Forelimb muscle (tissue), 1 donor: ENCODE data around the gene NUDT1. TPM values are rescaled to one million over a fixed set of nuclear protein-coding genes. Genes with fewer than 3 reads are reported as not detected.

Experiments used
- DNase-seq: peaks from one replicate; pipeline ENCODE4 v3.0.0-alpha.2; 2013; ENCODE audit warnings: low read depth
- polyA plus RNA-seq: library from polyadenylated mRNA; unstranded; fragments of 120-200 nt; gene quantifications from one replicate; pipeline ENCODE4 v1.2.1, GENCODE V29; 2013; ENCODE audit not compliant: insufficient read length

The NUDT1 gene
- polyA plus RNA-seq, 1 donor = 16.8 TPM

DNA sequence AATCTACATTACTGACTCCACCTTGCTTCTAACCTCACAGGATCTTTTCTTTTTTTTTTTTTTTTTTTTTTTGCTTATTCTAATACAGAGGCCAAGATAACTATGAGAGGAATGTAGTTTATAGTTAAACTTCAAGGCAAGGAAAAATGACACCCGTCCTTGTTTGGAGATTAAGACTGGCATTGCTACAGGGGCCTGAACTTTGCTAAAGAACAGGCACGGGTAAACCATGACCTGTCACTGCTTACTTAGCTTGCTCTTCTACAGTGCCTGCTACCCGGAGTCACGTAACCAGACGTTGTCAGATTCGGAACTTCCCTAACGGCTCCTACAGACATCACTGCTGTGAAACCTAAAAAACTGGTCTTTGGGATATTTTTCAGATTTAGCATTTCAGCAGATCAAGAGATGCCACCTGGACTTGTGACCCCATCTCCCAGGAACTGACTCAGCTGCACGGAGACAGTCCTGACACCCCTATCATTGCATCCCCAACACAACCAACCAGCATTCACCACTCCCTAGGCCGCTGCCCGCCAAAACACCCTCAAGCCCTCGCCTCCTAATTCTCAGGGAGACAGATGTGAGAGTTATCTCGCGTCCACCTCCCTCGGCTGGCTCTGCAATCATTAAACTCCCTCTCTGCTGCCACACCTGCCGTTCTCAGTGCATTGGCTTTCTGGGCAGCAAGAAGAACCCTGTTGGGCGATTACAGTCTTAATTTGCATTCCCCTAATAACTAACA lies 36.8 kb upstream of the NUDT1 start:
- no peak for DNase-seq

DNA sequence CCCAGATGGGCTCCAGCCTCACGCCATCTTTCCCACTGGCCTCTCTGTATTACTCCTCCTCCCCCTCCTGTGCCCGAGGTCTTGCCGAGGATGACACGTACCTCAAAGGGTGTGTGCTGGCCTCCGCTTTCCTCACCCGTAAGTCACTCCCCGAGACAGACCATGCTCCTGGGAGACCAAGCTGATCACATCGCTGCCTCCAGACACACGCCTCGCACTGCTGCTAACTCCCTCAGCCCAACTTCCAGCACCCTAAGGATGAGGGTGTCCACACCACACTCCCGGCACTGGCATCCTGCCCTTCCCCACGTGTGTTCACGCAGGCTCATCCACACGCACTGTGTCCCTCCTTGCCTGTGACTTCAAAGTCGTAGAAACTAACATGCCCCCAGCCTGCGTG lies 33.3 kb upstream of the NUDT1 start:
- no peak for DNase-seq

DNA sequence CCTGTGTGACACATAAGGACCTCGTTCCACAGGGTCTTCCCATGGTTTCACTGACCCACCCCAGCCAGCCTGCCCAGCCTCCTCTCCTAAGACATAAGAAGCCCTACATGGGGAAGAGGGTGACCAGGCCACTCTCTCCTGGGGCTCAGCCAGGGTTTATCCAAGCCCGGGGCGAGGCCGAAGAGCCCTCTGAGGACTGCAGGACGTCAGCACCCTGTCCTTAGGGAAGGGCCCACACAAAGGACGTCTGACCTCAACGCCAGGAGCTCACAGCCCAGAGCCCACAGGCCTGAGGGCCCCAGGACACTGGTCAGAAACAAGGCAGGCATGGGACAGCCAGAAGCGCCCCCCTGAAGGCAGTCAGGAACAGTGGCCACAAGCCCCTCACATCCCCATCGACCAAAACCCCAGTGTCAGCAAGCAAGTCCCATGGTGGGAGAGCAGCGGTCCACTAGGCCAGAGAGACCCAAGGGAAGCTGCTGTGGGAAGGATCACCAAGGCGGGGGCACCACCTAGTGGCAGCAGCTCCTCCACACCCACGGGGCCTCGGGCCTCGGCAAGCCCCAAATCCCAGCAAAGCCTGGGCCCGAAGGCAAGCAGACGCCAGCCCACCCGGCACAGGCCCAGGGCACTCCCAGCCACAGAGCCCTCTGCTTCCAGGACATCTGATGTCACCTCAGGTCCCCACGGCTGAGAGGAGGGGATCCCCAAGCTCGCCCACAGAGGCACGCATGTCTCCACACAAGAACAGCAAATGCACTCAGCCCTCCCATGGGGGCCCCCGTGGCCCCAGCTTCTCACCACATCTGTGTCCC lies 32.7 kb upstream of the NUDT1 start:
- peak; percentile 17 for DNase-seq

DNA sequence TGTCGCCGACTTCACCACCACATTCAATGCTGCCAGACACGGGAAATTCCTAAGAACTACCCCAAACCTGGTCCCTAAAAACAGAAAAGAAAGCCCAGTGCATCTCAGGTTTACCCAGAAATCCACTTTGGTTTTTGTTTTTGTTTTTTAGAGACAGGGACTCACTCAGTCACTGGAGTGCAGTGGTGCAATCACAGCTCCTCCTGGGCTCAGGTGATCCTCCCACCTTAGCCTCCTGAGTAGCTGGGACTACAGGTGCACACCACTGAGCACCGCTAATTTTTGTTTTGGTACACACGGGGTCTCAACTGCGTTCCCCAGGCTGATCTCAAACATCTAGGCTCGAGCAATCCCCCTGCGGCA lies 32.1 kb upstream of the NUDT1 start:
- DNase-seq = no peak

DNA sequence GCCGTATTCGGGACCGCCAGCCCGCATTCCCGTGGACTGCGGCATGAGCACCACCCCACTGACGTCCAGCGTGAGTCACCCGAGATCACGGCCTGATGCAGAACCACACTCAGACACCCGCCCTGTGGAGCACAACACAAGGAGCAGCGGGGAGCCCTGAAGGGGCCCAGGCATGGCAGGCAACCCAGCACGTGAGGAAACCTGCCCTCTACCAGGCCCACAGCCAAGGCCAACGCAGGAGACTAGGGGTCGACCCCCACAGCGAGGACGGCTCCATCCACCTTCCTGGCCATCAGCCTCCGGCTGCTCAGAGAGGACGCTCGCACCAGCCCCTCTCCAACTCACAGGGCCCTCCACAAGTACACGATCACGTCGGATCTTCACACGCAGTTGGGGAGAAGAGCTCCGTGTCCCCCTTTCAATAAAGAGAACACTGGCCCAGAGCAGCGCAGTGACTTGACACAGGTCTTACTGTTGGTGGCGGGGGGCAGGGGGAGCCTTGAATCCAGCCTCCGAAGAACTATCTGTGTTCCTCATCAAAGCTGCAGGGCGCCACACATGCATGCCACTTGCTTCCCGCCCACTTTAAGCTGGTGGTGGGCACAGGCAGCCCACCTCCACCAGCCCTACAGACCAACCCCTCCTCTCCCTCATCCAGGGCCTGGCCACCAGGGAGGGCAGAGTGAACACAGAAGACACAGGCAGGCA lies 31.3 kb upstream of the NUDT1 start:
- no peak for DNase-seq

DNA sequence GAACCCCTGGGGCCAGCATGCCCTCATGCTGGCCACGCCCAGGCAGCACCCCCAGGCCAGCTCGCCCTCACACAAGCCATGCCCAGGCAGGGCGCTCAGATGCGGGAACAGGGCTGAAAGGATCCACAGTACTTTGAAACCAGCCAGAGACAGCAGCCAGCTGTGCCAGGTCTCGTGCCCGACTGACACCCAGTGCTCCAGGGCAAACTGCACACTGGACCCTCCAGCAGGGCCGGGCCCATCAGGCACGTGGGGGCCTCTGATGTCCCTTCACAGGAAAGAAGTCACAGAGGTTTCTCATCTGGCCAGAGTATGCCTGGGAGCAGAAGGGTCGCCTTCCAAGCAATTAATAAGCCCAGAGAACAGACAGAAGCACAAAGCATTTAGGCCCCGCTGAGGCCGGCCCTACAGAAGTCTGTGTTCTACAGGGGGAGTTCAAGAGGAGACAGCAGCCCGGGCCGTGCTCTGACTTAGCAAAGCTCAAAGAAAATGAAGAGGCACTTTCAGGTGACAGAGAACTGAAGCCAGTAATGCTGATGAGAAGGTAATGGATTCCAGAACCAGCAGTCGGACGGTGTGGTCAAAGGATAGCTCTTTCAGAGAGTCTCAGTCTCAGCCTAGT lies 30.7 kb upstream of the NUDT1 start:
- DNase-seq = no peak

DNA sequence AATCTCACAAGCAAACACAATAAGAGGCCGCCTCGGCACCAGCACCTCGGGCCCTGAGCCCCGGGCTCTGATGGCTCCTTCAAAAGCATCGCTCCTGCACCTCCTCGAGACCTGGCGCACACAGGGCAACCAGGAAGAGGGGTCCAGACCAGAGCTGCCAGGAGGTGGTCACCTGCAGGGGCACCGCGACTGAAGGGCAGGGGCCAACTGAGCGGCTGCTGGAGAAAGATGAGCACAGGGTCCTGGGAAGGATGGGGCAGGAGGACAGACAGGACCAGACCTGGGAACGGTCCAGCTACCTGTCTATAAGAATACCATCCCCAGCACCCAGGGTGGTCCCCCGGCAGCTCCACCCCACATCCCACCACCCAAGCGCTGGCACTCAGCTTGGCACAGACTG lies 30.1 kb upstream of the NUDT1 start:
- DNase-seq = no peak

DNA sequence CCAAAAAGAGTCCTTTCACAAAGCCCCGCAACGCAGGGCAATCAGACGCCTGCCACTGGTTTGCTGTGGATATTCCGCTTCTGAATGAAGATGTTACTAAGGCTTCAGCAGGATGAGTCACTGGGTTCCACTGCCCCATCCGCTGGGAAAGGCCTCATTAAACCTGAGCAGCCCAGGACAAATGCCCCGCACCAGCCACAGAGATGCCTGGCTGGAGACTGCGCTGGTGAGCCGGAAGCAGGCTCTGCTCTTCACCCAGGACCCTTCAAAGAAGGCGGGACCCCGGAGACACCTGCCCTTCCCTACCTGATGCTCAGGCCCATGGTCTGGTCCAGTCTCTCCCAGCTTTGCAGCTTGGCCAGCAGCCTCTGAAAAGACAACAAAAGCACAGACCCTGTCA lies 29.1 kb upstream of the NUDT1 start:
- no peak for DNase-seq

DNA sequence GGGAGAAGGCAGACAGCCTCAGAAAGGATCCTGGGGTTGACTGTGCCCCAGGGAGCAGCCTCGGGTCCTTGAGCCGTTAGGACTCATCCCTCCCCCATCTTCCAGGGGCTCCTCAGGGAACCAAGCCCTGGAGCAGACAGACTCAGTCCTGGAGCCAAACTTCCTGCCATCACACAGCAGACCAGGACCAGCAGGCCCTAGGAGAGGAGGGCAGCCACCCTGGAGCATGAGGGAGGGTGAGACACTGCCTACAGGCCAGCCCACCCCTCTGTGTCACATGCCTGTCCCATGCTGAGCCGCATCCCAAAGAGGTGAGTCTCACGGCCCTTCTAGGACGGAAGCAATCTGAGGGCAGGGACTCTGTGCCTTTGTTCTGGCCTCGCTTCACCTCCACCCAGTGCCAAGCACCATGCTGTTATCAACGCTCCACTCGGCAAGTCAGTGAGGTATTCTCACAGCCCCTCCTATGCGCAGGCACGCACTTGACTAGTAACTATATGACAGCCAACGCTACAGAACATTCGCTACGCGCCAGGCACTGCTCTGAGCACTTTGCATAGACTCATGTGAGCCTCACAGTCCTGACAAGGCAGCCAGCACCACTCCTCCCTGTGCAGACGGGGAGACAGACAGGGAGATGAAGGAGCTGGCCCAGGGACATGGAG lies 28.3 kb upstream of the NUDT1 start:
- no peak for DNase-seq

DNA sequence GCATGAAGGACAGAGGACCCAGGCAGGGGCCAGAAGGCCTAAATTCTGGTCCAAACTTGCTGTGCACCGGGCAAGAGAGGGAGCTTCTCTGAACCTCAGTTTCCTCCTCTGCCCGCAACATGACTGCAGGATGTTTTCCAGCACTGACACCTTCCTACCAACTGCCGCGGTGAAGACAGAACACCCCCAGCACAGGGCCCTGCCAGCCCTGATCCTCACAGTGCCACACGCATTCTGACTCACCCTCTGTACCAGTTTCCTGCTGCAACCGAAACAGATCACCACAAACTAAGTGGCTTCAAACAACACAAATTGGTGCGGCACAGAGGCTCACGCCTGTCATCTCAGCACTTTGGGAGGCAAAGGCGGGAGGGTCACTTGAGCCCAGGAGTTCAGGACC lies 27.4 kb upstream of the NUDT1 start:
- no peak for DNase-seq

DNA sequence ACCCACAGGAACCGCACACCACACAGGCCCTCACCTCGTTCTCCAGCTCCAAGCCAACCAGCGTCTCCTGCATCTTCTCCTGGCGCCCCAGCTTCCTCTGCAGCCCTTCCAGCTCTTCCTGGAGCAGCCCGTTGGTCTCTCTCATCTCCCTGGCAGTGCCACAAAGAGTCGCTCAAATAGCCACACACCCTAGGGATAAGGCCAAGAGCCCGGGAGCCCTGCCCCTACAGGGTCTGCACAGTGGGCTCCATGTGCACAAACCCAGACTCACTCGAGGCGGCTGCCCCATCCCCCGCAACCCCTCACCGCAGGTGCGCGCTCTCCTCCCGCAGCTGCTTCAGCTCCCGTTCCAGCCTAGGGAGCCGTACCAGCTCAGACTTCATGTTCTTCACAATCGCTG lies 26.2 kb upstream of the NUDT1 start:
- no peak for DNase-seq

DNA sequence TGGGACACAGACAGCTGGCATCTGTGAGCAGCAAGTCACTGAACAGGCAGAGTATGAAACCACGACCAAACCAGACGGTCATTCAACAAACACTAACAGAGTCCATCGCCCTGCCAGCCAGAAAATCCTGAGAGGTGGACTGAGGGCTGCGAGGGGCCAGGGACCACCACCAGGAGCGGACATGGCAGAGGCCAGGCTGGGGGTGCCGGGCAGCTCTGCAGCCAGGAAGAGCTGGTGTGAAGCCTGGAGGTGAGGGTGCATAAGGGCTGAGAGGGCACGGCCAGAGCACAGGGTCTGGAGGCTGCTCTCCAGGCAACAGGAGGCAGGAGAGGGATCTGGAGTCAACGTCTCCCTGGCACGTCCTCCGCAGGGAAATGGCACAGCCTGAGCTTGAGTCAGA lies 24.8 kb upstream of the NUDT1 start:
- DNase-seq = no peak

DNA sequence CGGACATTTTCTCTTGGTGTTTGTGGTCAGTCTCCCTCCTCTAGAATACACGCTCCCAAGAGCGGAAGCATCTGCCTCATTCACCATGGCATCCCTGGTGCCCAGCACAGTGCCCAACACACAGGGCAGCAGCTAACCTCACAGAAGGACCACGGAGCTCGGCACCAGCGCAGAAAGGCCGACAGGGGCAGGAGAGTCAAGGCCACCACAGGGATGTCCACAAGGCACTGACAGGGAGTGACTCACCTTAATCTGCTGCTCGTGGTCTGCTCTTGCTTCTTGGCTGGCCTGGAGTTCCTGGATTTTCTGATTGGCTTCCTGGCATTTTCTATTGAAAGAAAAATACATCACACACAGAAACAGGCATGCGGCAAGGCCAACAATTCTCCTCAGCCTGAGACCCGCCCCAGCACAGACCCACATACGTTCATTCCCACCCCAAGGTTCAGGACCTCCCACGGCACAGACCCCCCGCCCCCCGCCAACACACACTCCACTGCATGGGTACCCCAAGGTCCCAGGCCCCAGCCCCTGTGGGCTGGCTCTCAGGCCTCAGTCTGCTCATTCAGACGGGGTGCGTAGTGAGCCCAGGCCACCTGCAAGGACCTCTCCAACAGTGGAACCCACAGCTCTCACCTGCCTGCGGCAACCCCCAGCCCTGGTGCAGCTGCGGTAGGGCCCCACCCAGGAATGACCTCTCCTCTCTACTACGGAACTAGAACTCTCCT lies 24.1 kb upstream of the NUDT1 start:
- no peak for DNase-seq

DNA sequence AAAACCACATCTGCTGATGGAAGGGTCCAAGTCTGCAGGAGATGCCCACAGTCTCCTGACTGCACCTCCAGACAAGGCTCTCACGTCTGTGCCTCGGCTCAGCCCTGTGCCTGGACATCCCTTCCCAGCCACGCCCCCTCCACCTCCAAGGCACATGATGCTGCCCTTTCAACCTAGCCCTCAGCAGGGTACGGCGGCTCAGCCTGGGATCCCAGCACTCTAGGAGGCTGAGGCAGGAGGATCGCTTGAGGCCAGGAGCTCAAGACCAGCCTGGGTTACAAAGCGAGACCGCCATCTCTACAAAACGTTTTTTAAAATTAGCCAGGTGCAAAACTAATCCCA lies 23.6 kb upstream of the NUDT1 start:
- no peak for DNase-seq

DNA sequence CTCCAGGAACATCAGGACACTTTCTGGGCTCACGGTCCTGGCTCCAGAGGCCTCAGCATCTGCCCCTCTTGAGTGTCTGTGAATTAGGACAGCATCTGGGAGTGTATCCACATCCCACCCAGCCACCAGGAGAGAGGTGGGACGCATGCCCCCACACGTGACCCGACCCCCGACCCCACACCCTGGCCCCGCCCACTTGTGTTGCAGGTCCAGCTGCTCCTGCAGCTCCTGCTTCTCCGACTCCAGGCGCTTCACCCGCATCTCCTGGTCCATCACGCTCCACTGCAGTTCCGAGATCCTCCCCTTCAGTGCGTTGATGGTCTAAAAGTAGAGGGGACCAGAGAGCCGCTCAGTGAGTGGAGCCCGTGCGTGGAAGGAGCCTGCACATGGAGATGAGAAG lies 22.9 kb upstream of the NUDT1 start:
- no peak for DNase-seq

DNA sequence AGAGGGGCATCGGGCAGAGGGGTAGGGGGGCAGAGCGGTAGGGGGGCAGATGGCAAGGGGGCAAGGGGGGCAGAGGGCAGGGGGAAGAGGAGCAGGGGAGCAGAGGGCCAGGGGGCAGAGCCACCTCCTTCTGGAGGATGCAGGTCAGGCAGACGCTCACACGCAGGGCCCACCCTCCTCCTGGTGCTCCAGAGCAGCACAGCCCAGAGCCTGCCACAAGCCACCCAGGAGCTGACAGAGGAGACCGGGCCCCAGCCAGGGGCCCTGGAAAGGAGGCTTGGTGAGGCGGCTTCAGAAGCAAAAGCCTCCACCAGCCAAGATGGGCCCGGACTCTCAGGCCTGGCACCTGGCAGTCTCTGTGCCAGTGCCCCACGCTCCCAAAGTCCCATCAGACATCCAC lies 22.4 kb upstream of the NUDT1 start:
- no peak for DNase-seq

DNA sequence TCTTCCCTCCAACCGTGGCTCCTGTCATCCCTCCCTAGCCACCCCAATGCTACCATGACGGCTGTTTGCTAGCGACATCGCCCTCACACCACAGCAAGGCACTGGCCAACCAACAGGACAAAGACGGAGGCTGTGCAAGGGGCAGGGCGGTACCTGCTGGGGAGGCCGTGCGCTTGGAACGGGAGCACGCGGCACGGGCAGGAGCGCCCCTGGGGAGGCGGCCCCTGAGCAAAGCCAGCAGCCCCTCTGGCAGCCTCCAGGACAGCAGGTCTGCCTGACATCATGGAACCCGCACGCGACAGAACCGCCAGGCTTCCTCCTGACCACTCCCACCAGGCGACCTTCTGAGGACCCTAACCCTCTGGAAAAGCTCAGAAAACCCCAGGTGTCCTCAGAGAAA lies 22.0 kb upstream of the NUDT1 start:
- DNase-seq = no peak

DNA sequence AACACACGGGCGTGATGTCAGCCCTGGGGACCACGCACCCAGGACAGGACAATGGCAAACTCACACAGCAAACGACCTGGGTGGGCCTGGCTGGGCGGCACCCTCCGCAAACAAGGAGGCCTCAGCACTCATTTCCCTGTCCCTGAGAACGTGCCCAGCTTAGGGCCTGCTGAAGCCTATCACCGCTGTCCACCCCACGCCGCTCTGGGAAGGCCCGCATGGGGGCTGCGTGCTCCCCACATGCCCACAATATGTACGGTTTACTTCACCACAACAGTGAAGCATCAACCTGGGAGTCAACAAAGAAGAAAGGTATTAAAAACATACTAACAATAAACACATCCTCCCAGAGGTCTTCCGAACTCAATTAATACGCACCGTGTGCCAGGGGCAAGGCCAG lies 21.5 kb upstream of the NUDT1 start:
- DNase-seq = no peak

DNA sequence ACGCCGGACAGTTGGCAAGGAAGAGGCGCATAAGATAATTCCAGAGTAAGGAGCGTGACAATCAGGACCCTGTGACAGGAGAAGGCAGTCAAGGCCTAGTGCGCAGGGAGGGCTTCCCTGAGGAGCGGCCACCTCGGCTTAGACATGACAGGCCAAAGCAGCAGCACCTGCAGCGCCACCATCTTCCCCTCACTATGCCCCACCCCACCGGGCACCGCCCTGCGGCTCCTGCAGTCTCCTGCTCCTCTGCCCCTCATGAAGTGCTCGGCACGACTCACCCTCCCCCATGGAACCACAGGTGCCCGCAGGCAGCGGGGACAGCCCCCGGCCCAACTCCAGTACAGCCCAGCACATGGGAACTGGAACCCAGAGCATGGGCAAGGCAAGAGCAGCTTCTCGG lies 21.1 kb upstream of the NUDT1 start:
- no peak for DNase-seq

DNA sequence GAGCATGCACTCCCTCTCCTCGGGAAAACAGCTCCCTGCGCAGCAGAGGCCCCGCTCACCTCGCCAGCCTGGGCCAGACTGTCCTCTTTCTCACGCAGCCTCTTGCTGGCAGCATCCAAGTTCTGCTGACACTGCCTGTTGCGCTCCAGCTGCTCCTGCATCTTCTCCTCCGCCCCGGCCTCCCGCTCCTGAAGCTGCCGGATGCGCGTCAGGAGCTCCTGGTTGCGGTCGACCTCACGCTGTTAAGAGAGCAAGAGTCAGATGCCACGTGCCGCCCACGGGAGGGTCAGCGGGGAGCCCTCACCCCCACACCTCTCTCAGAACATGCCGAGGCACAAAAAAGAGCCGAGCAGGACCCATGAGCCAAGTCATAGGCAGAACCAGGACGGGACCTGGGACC lies 19.5 kb upstream of the NUDT1 start:
- DNase-seq = no peak

DNA sequence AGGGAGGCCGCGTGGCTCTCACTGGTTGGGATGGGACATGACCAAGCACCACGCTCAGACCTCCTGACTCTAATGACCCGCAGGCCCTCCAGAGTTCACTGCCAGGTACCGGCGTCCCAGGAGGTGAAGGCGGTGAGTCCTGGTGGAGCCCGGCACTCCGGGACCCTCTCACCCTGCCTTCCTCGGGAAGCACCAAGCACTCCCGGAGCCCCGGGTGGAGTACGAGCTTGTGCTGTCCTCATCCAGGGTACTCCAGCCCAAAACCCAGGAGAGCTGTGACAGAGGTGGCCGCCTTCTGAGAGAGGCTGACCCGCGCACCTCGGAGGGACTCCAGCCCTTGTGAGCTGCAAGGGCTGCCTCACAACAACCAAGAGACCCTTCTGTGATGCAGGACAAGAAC lies 18.7 kb upstream of the NUDT1 start:
- DNase-seq = no peak
